ENCODE results near the gene SPATA31D4.
"Not testable (repeated sequence)": the region's sequence is repeated elsewhere in the genome, so short reads cannot be mapped to it uniquely, and the experiment has no call there.

SPATA31D4 gene

DNA sequence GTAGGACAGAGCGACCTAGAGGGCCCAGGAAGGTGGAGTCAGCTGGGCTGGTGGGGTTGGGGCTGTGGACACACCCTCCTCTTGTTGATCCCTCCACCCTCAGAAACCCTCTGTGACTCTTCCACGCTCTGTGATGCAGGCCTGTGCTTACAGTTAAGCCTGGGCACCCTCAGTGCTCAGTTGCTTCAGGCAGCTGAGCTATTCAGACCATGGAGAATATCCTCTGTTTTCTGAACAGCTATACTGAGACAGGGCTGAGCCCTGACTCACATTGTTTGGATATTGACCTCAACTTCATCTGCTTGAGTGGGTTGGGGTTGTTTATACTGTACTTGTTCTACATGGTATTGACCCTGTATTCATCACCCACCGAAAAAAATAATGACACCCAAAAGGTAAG is at the start of gene SPATA31D4:
Gene SPATA31D4, plus strand, starts transcription at position 124 of the 400 bp plus-strand sequence. Its CDS starts 86 bp downstream, at position 210.
- DNase-seq, result not testable (repeated sequence)

DNA sequence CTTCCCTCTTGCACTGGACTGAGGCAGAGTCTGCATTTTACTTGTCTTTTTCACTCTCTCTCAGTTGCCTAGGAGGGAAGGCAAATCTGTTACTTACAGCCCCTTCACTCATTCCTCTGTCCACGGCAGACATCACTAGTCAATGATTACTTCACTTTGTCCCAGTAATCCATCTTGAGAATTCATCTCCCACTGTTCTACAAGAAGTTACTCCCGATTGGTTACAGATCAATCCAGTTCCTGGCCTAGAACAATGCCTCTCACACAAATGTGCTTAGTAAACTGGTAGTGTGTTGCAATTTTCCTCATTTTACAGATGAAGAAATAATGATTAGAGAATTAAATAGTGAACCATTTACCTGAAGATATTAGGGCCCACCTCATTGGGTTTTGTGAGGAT is 49.7 kb upstream of the SPATA31D4 start:
- DNase-seq, result no peak

DNA sequence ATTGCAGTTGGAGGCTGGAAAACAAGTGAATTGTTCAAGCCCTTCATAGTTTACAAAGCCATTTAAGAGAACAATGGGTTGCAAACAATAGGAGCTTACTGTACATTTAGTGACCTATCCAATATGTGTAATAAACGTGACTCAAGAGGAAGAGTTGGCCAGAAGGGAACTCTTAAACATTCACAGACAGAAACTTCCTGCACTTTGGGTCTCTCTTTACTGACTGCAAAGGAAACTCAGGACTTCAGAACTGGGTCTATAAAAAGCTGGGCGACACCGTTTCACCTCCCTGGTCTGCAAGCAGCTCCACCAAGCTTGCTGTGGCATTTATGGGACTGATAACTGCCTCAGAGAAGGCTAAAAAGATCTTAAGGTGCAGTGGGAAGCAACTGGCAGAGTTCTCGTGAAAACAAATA is 48.7 kb upstream of the SPATA31D4 start:
- no peak for DNase-seq

DNA sequence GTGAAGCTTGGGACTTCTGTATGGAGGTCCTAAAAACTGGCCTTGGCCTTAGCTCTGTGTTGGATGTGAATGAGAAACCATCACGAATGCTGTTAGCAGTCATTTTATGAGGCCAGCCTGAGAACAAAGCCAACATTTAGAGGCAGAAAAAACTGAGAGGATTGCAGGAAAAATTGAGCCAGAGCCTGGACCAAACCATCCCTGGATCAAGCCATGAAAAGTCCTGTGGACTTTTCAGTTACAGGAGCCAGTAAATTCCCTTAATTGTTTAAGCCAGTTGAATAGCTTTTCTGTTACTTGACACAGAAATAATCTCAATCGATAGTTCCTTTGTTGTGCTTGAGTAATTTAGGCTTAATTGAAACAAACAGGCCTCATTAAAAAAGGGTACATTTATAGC is 42.6 kb upstream of the SPATA31D4 start:
- DNase-seq, result no peak

DNA sequence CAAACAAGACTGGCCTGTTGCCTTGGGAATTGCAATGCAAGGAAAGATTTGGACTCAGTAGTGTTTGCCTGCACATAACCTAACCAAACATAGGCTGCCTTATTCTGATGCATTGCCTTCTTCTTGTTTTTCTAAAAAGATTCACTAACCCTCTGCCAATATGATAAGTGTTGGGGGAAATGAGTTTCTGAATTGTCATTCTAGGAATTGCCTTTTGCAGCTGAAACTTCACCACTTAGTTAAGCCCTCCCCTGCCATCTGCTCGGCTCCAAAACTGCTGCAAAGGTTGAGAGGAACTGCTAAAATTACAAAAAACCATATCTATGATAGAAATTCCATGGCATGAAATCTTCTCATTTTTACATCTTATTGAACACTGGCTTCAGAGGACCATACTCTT is 41.6 kb upstream of the SPATA31D4 start:
- DNase-seq, result no peak

DNA sequence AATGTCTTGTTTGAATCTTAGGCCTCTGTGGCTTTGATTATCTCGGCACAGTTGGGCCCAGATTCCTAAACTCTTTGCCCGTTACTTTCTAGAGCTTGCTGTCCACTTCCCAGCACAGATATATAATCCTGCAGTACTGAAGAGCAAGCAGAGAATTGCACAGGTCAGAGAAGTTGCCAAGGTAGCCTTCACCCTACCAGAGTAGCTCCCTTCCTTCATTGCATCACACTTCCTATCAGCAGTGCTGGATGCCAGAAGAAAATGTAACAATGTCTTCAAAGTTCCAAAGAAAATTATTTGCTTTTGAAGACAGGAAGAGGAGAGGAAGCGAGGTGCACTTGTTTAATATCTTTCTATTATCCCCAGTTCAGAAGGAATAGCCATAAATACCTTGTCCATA is 38.1 kb upstream of the SPATA31D4 start:
- DNase-seq, result no peak

DNA sequence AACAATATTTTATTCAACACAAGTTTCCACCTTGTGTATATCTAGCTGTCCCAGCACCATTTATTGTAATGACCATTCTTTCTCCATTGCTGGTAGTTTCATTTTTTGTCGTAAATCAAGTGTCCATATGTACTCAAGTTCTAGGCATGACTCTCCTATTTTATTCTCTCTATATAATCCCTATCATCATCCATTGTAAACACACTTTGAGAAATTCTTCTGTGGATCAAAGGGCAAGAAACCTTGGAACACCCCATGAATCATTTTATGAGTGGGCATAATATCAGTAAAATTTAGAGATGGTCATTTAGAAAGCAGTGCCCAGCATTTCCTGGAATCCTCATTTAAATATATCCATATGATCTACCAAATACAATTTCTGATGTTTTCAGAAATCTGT is 35.8 kb upstream of the SPATA31D4 start:
- no peak for DNase-seq

DNA sequence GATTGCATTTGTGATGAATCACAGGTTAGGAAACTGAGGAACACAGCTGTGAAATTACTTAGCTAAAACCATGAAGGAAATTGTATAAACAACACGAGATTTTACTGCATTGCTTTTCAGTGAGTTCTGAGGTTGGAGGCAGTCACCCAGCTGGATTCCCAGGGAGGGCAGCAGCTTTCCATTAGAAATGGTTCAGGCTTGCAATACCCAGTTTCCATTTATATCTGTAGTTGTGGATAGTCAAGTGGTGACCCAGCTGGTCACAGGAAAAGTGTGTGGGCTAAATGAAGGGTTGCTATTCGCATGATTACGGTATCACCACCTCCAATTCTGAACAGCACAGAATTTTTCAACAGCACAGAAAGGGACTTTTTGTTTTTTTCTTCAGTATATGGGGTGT is 34.3 kb upstream of the SPATA31D4 start:
- no peak for DNase-seq

DNA sequence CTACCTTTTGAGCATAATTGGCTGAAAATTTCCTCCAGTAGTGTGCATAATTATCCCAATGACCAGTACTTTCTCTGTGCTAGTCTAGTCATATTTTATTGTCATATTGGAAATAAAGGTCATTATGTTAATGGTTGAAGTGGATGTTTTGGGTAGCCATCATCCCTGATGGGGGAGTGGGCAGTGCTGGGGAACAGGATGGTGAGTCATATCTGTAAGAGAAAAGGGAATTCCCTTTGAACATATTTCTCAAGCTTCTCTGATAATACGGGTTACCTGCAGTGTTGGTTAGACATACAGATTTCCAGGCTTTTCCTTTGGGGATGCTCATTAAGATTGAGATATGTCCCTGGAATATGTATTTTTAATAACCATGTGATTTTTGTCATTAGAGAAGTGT is 33.3 kb upstream of the SPATA31D4 start:
- no peak for DNase-seq

DNA sequence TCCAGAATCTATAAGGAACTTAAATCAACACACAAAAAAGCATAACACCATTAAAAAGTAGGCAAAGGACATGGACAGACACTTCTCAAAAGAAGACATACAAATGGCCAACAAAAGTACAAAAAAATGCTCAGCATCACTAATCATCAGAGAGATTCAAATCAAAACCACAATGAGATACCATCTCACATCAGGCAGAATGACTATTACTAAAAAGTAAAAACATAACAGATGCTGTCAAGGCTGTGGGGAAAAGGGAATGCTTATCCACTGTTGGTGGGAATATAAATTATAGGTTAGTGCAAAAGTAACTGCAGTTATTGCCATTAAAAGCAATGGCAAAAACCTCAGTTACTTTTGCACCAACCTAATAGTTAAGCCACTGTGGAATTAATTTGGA is 32.2 kb upstream of the SPATA31D4 start:
- no peak for DNase-seq

DNA sequence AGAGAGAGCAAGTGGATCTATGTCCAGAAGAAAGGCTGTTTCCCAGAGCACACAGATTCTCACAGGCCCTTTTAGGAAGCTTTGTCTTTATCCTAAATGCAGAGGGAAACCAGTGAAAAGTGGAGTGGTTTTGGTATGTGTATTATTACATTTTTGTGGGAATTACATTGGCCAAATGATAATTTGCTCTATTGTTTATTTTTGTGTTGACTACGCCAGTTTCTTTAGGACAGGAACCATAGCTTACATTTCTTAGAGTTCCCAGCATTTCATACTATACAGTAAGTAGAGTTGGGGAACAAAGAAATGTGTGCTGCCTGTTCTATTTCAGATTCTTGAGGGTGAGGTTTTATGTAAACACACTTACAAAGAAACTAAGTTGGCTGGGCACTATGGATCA is 29.4 kb upstream of the SPATA31D4 start:
- no peak for DNase-seq

DNA sequence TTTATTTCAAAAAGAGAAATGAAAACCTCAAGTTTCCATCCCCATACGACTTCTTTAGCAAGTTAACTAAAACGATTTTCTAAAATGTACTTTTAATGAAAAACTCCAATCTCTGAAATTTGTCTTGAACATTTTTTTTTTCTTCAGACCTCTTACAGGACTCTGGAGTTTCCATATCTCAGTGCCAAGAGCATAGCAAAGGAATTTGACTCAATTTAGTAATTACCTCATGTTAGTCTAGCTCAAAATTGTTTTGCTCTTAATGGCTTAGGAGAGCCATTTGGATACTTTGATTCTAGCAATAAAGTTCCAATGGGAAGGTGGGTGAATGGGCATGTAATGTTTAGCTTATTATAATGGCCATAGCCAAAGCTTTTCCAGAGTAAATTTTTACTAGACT is 26.0 kb upstream of the SPATA31D4 start:
- DNase-seq, result no peak

DNA sequence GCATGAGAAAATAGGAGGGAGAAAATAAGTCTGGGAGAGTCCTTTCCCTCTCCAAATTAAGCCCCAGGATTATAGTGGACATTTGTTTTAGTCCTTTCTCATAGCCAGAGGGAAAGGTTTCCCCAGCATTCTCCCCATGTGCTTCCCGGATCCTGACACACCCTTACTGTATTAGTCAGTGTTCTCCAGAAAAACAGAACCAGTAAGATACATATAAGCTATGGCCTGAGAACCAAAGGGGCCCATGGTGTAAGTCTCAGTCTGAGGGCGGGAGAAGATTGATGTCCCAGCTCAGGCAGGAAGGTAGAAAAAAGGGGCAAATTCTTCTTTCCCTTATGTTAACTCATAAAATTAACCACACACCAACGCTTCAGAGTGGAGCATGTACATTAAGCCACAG is 25.6 kb upstream of the SPATA31D4 start:
- DNase-seq, result no peak

DNA sequence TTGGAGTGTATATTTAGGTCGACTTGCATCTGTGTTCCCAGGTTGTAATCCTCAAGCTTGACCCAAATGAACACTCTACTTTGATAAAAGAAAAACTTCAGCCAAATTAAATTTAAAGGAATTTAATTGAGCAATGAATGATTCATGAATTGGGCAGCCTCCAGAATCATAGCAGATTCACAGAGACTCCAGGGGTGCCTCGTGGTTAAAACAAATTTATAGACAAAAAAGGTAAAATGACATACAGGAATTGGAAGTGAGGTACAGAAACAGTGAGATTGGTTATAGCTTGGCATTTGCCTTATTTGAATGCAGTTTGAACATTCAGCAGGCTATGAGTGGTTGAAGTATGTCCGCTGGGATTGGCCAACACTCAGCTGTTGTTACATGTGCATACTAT is 21.6 kb upstream of the SPATA31D4 start:
- DNase-seq, result no peak

DNA sequence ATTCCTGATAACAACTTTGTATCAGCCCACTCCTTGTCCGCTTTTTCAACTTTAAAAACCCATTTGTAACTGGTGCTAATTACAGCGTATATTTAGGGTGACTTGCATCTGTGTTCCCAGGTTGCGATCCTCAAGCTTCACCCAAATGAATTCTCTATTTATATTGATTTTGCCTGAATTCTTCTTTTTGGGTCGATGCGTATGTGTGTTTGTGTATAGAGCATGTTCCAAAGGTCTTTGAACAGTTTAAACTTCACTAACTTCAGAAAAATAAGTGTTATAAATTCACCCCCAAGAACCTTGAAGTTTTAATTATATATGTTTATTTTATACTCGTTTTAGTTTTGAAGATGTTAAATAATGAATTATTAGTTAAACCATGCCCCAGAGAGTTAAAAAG is 16.1 kb upstream of the SPATA31D4 start:
- no peak for DNase-seq

DNA sequence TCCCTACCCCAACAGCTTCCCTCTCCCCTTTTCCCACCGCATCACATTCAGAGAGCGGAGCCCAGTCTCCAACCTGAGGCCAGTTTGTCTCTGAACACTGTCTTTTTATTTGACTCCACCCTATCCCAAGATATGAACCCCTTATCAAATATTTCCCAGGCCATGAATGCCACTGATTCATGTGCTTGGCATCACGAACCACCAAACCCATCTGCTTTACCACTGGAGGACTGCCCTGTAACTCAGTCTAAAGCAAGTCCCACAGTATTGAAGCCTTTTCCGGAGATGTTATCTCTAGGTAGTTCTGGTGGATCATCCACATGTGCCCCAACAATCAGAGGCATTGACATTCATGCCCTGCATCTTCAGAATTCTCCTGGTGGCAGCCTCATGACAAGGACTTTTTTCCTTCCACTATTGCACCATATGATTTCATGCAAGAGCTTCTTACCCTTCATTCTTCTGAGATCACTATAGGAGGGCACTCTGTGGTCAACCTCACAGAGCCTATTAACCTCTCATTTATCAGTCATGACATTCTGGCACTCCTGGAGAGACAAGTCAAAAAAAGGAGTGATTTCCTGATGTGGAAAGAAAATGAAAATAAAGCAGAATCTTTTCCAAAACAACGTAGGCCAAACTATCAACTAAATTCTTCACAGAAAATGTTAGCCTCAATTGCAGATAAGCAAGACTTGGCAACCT is 12.3 kb upstream of the SPATA31D4 start:
- DNase-seq, result no peak

DNA sequence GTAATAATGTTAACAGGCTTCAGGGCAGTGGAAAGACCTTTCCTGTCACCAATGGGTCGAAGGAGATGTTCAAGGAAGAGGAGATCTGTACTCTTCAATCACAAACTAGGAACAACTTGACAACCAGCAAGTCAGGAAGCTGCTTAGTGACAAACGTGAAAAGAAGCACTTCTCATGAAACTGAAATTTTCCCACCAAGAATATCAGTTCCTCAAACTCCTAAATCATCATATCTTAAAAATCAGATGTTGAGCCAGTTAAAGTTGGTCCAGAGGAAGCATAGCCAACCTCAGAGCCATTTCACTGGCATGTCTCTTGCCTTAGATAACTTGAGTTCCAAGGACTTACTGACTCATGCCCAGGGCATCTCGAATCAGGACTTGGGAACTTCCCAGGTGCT is 9.7 kb upstream of the SPATA31D4 start:
- DNase-seq, result not testable (repeated sequence)

DNA sequence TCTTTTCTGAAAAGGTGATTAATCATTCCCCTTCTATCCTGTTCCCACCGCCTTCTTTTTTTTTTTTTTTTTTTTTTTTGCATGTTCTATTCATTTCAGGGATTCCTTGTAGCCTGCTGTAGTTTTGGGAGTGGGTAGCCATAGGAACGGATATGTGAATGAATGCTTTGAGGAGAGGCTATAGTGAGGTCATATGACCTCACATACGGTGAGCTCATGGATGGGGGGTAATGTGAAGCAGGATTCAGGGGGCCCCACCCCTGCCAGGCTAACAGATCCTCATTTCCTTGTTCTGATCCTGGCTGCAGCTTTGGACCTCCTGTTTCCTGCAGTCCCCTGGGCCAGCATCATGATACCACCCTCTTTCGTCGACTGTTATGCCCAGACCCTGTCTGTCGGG is 1.9 kb downstream of the SPATA31D4 start:
- not testable (repeated sequence) for DNase-seq

DNA sequence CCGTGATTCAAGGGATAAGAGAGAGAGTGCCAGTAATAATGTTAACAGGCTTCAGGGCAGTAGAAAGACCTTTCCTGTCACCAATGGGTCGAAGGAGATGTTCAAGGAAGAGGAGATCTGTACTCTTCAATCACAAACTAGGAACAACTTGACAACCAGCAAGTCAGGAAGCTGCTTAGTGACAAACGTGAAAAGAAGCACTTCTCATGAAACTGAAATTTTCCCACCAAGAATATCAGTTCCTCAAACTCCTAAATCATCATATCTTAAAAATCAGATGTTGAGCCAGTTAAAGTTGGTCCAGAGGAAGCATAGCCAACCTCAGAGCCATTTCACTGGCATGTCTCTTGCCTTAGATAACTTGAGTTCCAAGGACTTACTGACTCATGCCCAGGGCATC is 5.3 kb downstream of the SPATA31D4 start:
- DNase-seq, result not testable (repeated sequence)

DNA sequence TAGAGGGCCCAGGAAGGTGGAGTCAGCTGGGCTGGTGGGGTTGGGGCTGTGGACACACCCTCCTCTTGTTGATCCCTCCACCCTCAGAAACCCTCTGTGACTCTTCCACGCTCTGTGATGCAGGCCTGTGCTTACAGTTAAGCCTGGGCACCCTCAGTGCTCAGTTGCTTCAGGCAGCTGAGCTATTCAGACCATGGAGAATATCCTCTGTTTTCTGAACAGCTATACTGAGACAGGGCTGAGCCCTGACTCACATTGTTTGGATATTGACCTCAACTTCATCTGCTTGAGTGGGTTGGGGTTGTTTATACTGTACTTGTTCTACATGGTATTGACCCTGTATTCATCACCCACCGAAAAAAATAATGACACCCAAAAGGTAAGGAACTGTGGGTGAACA is 15.2 kb downstream of the SPATA31D4 start, which contains the start of gene SPATA31D3:
Gene SPATA31D3, plus strand, starts transcription at position 108 of the 400 bp plus-strand sequence. Its CDS starts 86 bp downstream, at position 194.
- not testable (repeated sequence) for DNase-seq

DNA sequence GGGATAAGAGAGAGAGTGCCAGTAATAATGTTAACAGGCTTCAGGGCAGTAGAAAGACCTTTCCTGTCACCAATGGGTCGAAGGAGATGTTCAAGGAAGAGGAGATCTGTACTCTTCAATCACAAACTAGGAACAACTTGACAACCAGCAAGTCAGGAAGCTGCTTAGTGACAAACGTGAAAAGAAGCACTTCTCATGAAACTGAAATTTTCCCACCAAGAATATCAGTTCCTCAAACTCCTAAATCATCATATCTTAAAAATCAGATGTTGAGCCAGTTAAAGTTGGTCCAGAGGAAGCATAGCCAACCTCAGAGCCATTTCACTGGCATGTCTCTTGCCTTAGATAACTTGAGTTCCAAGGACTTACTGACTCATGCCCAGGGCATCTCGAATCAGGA is 20.4 kb downstream of the SPATA31D4 start:
- not testable (repeated sequence) for DNase-seq

DNA sequence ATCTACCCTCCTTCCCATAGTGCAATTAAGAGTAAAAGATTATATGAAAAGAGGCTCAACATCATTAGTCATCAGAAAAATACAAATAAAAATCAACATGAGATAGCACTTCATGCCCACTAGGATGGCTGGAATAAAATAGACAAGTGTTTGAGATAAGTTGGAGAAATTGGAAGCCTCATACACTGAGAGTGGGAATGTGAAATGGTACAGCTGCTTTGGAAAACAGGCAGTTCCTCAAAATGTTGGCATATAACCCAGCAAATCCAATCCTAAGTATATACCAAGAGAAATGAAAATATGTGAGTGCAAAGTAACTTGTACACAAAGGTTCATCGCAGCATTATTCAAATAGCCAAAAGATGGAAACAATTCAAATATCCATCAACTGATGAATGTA is 24.9 kb downstream of the SPATA31D4 start:
- no peak for DNase-seq

DNA sequence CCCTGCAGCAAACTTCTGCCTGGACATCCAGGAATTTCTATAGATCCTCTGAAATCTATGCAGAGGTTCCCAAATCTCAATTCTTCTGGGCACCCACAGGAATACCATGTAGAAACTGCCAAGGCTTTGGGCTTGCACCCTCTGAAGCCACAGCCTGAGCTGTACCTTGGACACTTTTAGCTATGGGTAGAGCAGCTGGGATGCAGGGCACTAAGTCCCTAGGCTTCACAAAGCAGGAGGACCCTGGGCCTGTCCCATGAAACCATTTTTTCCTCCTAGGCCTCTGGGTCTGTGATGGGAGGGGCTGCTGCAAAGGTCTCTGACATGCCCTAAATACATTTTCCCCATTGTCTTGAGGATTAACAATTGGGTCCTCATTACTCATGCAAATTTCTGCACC is 27.4 kb downstream of the SPATA31D4 start:
- no peak for DNase-seq

DNA sequence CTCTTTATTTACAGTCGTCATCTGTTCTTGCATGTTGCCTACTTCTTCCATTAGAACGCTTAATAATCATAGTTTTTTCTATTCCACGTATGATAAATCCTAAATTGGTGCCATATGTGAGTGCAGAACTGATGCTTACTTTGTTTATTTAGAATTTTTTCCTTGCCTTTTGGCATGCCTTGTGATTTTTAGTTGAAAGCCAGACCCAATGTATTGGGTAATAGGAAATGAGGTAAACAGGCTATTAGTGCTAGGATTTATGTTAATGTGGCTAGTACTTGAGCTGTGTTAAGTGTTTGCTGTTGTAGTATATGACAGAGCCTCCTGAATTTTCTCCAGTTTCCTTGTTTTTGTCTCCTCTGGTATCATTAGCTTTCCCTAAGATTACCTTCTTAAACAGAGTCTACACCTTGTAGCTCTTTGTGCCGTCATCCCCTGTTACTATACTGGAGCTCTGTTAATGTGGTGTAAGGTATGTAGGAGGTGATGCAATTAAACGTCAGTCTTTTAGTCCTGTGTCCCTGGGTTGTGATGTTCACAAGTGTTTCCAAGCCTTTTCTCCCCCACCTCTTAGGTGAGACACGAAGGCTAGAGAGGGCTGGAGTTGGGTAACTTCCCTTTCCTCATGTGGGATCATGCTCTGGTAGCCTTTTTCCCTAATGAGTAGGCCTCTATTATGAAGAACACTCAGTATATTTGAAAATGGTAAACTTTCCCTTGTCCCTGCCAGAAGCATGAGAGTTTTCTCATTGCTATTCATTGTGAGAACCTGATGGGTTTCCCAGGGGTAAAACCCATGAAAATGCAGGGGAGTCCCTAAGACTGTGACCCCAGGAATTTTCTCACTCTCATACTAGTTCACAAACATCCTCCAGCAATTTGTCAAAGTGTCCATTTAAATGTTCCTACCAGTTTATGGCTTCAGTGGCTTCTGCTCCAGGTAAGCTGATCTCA is 36.3 kb downstream of the SPATA31D4 start:
- DNase-seq, result no peak
